ENCODE results near the gene ANKRD17. TPM values are rescaled to one million over a fixed set of nuclear protein-coding genes. Genes with fewer than 3 reads are reported as not detected.
"Not testable (repeated sequence)": the region's sequence is repeated elsewhere in the genome, so short reads cannot be mapped to it uniquely, and the experiment has no call there.

Gene ANKRD17
- total RNA-seq, 1 donor: 49.9 TPM

- H3K27ac ChIP-seq (ENCODE audit: low read depth, low read length): peak overlapping the region; percentile 22
- H3K9me3 ChIP-seq (ENCODE audit: low read depth, low read length): no peaks in the 10 kb centered on the region
- H3K27me3 ChIP-seq (ENCODE audit: insufficient read depth, low read length): no peaks in the 10 kb centered on the region
- no peaks in the 10 kb centered on the region for H3K36me3 ChIP-seq (ENCODE audit: insufficient read depth, low read length)
- peaks cover 13% of the 10 kb centered on the region for H3K4me1 ChIP-seq (ENCODE audit: insufficient read depth, low read length)
- H4K20me1 ChIP-seq (ENCODE audit: insufficient read depth, low read length): peaks cover 41% of the 10 kb centered on the region
- no peak overlapping the region for H2AFZ ChIP-seq (ENCODE audit: low read length)
- DNase-seq (ENCODE audit: insufficient read length, low spot score, missing footprints): peak; percentile 83
- H3K4me2 ChIP-seq (ENCODE audit: insufficient read depth, low read length): peak overlapping the region; percentile 6
- TF ChIP-seq, protein P1, sequence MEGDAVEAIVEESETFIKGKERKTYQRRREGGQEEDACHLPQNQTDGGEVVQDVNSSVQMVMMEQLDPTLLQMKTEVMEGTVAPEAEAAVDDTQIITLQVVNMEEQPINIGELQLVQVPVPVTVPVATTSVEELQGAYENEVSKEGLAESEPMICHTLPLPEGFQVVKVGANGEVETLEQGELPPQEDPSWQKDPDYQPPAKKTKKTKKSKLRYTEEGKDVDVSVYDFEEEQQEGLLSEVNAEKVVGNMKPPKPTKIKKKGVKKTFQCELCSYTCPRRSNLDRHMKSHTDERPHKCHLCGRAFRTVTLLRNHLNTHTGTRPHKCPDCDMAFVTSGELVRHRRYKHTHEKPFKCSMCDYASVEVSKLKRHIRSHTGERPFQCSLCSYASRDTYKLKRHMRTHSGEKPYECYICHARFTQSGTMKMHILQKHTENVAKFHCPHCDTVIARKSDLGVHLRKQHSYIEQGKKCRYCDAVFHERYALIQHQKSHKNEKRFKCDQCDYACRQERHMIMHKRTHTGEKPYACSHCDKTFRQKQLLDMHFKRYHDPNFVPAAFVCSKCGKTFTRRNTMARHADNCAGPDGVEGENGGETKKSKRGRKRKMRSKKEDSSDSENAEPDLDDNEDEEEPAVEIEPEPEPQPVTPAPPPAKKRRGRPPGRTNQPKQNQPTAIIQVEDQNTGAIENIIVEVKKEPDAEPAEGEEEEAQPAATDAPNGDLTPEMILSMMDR (IDR thresholded peaks at IDR 0.05; ENCODE audit: extremely low read depth, low read depth, low read length): no peak
- H3K79me2 ChIP-seq (ENCODE audit: insufficient read depth, low read length): peaks cover 89% of the 10 kb centered on the region
- no peak overlapping the region for H3K4me3 ChIP-seq (ENCODE audit: insufficient read depth, low read length)
These were observed 50.2 kb downstream of the ANKRD17 start for GRCh38 chr4:73208376-73208775.

- H2AFZ ChIP-seq (ENCODE audit: low read length): no peak overlapping the region
- H3K79me2 ChIP-seq (ENCODE audit: insufficient read depth, low read length): peaks cover 89% of the 10 kb centered on the region
- no peak for DNase-seq (ENCODE audit: insufficient read length, low spot score, missing footprints)
- TF ChIP-seq, protein P1 (IDR thresholded peaks at IDR 0.05; ENCODE audit: extremely low read depth, low read depth, low read length): no peak
- no peaks in the 10 kb centered on the region for H3K27me3 ChIP-seq (ENCODE audit: insufficient read depth, low read length)
- H3K4me1 ChIP-seq (ENCODE audit: insufficient read depth, low read length): peaks cover 13% of the 10 kb centered on the region
- no peaks in the 10 kb centered on the region for H3K9me3 ChIP-seq (ENCODE audit: low read depth, low read length)
- no peak overlapping the region for H3K27ac ChIP-seq (ENCODE audit: low read depth, low read length)
- no peak overlapping the region for H3K4me3 ChIP-seq (ENCODE audit: insufficient read depth, low read length)
- peaks cover 38% of the 10 kb centered on the region for H4K20me1 ChIP-seq (ENCODE audit: insufficient read depth, low read length)
- H3K36me3 ChIP-seq (ENCODE audit: insufficient read depth, low read length): no peaks in the 10 kb centered on the region
- H3K4me2 ChIP-seq (ENCODE audit: insufficient read depth, low read length): no peak overlapping the region
These were observed 52.4 kb downstream of the ANKRD17 start for GRCh38 chr4:73206236-73206635.

GRCh38 chr4:73205482-73205881 lies 53.1 kb downstream of the ANKRD17 start:
- H3K4me2 ChIP-seq (ENCODE audit: insufficient read depth, low read length): no peak overlapping the region
- H3K27me3 ChIP-seq (ENCODE audit: insufficient read depth, low read length): no peaks in the 10 kb centered on the region
- H4K20me1 ChIP-seq (ENCODE audit: insufficient read depth, low read length): peaks cover 38% of the 10 kb centered on the region
- no peak for DNase-seq (ENCODE audit: insufficient read length, low spot score, missing footprints)
- H3K27ac ChIP-seq (ENCODE audit: low read depth, low read length): no peak overlapping the region
- H3K4me1 ChIP-seq (ENCODE audit: insufficient read depth, low read length): peaks cover 13% of the 10 kb centered on the region
- no peaks in the 10 kb centered on the region for H3K36me3 ChIP-seq (ENCODE audit: insufficient read depth, low read length)
- no peak overlapping the region for H2AFZ ChIP-seq (ENCODE audit: low read length)
- peaks cover 88% of the 10 kb centered on the region for H3K79me2 ChIP-seq (ENCODE audit: insufficient read depth, low read length)
- no peak overlapping the region for H3K4me3 ChIP-seq (ENCODE audit: insufficient read depth, low read length)
- H3K9me3 ChIP-seq (ENCODE audit: low read depth, low read length): no peaks in the 10 kb centered on the region
- TF ChIP-seq, protein P1 (IDR thresholded peaks at IDR 0.05; ENCODE audit: extremely low read depth, low read depth, low read length): no peak

GRCh38 chr4:73203976-73204375 lies 54.6 kb downstream of the ANKRD17 start:
- H3K4me2 ChIP-seq (ENCODE audit: insufficient read depth, low read length); H3K27me3 ChIP-seq (ENCODE audit: insufficient read depth, low read length); H3K27ac ChIP-seq (ENCODE audit: low read depth, low read length); DNase-seq (ENCODE audit: insufficient read length, low spot score, missing footprints); H3K36me3 ChIP-seq (ENCODE audit: insufficient read depth, low read length); H3K9me3 ChIP-seq (ENCODE audit: low read depth, low read length); H3K4me3 ChIP-seq (ENCODE audit: insufficient read depth, low read length); H2AFZ ChIP-seq (ENCODE audit: low read length): not testable (repeated sequence)
- H3K4me1 ChIP-seq (ENCODE audit: insufficient read depth, low read length): peaks cover 15% of the 10 kb centered on the region
- H3K79me2 ChIP-seq (ENCODE audit: insufficient read depth, low read length): peaks cover 89% of the 10 kb centered on the region
- peaks cover 34% of the 10 kb centered on the region for H4K20me1 ChIP-seq (ENCODE audit: insufficient read depth, low read length)

All from osteoblast (primary cell).